Choroid plexus epithelial cell (primary cell): ENCODE measurements around the gene KBTBD4.

Experiments
- DNase-seq: peaks from one replicate; pipeline ENCODE4 v3.0.0-alpha.2; 2010; ENCODE audit warnings: low read depth
- H3K4me3 ChIP-seq: 2 replicates; pipeline ENCODE4 v1.5.1; 2011; ENCODE audit warnings: low read depth, mild to moderate bottlenecking, control low read depth, low read length, moderate library complexity
- CTCF ChIP-seq: conservative IDR thresholded peaks from 2 replicates; pipeline ENCODE4 v1.5.1; 2011; ENCODE audit warnings: low read depth, mild to moderate bottlenecking, control low read depth, inconsistent platforms, low read length, moderate library complexity

KBTBD4 gene

GRCh38 chr11:47586098-47586855 lies 7.5 kb upstream of the KBTBD4 start, which contains the start of gene FAM180B:
FAM180B (plus strand) TSS chr11:47586678; CDS start chr11:47586769, 91 bp downstream.
- no peak for TF ChIP-seq CTCF

GRCh38 chr11:47583844-47584243 lies 5.1 kb upstream of the KBTBD4 start:
- no peak overlapping the region for H3K4me3 ChIP-seq
- DNase-seq = no peak
- no peak for TF ChIP-seq CTCF

More at GRCh38 chr11:47586098-47586855, 7.5 kb upstream of the KBTBD4 start, which contains the start of gene FAM180B:
- H3K4me3 ChIP-seq = no peak within 1 kb of the TSS
- no peak for DNase-seq

- no peak for TF ChIP-seq CTCF
- DNase-seq = no peak
- peak overlapping the region; percentile 96 for H3K4me3 ChIP-seq
Measured at GRCh38 chr11:47577460-47578041, 1.2 kb downstream of the KBTBD4 start.

GRCh38 chr11:47573321-47573720 lies 5.4 kb downstream of the KBTBD4 start:
- no peak for TF ChIP-seq CTCF
- DNase-seq = no peak
- no peak overlapping the region for H3K4me3 ChIP-seq

- DNase-seq = peak; percentile 43
- TF ChIP-seq CTCF = no peak
- no peak overlapping the region for H3K4me3 ChIP-seq
Measured at GRCh38 chr11:47572715-47573255, 6.0 kb downstream of the KBTBD4 start.

GRCh38 chr11:47571895-47572294 lies 6.9 kb downstream of the KBTBD4 start:
- DNase-seq = peak; percentile 63
- H3K4me3 ChIP-seq = no peak overlapping the region
- no peak for TF ChIP-seq CTCF
